Neural cell (in vitro differentiated cells): Measurements from ENCODE around the gene METTL24. TPM values are rescaled to one million over a fixed set of nuclear protein-coding genes. Genes with fewer than 3 reads are reported as not detected.

ENCODE experiments used
- H2AFZ ChIP-seq: fragments of 200-600, 300-800 bp; sonication (generic), shearing (Covaris generic); 2 replicates; pipeline ENCODE4 v1.6.0; 2014; ENCODE audit warnings: low read depth, mild to moderate bottlenecking, antibody characterized with exemption, low read length, moderate library complexity
- H3F3A ChIP-seq: fragments of 200-600 bp; shearing (Covaris generic); 2 replicates; pipeline ENCODE4 v1.6.1; 2016; ENCODE audit warnings: mild to moderate bottlenecking, moderate library complexity, mixed read lengths, antibody characterized with exemption, low read length; ENCODE audit not compliant: insufficient read depth, poor library complexity, severe bottlenecking
- H3K27ac ChIP-seq: fragments of 200-600, 300-800 bp; sonication (generic), shearing (Covaris generic); 2 replicates; pipeline ENCODE4 v1.5.1; 2014; ENCODE audit warnings: mild to moderate bottlenecking, low read length, moderate library complexity
- H3K27me3 ChIP-seq: fragments of 300-800, 200-600 bp; sonication (generic), shearing (Covaris generic); 2 replicates; pipeline ENCODE4 v1.6.0; 2014; ENCODE audit warnings: mild to moderate bottlenecking, low read depth, low read length, moderate library complexity; ENCODE audit not compliant: insufficient read depth
- H3K36me3 ChIP-seq: fragments of 300-800, 200-600 bp; sonication (generic), shearing (Covaris generic); 2 replicates; pipeline ENCODE4 v1.5.1; 2014; ENCODE audit warnings: mild to moderate bottlenecking, antibody characterized with exemption, low read length, moderate library complexity; ENCODE audit not compliant: insufficient read depth
- H3K4me2 ChIP-seq: fragments of 300-800, 200-600 bp; sonication (generic), shearing (Covaris generic); 2 replicates; pipeline ENCODE4 v1.6.0; 2014; ENCODE audit warnings: mild to moderate bottlenecking, low read length
- H3K4me3 ChIP-seq: fragments of 300-800, 200-600 bp; sonication (generic), shearing (Covaris generic); 2 replicates; pipeline ENCODE4 v1.5.1; 2014; ENCODE audit warnings: mild to moderate bottlenecking, low read length, moderate library complexity
- H3K79me2 ChIP-seq: fragments of 200-600 bp; shearing (Covaris generic); replicated peaks from 2 replicates; pipeline ENCODE4 v1.6.0; 2014; ENCODE audit warnings: mild to moderate bottlenecking, low read length, moderate library complexity; ENCODE audit not compliant: insufficient read depth
- H3K9ac ChIP-seq: fragments of 300-800, 200-600 bp; sonication (generic), shearing (Covaris generic); 2 replicates; pipeline ENCODE4 v1.6.1; 2016; ENCODE audit warnings: mild to moderate bottlenecking, low read length, mixed read lengths
- H3K9me2 ChIP-seq: fragments of 200-600 bp; shearing (Covaris generic); 2 replicates; pipeline ENCODE4 v1.6.1; 2016; ENCODE audit warnings: mild to moderate bottlenecking, low read length, mixed read lengths; ENCODE audit not compliant: insufficient read depth
- H3K9me3 ChIP-seq: fragments of 200-600, 300-800 bp; sonication (generic), shearing (Covaris generic); 2 replicates; pipeline ENCODE4 v1.6.1; 2016; ENCODE audit warnings: mild to moderate bottlenecking, mixed run types, low read length, moderate library complexity, mixed read lengths
- H4K20me1 ChIP-seq: fragments of 200-600 bp; shearing (Covaris generic); 2 replicates; pipeline ENCODE4 v1.6.1; 2016; ENCODE audit warnings: mild to moderate bottlenecking, mixed run types; ENCODE audit not compliant: insufficient read depth
- EP300 ChIP-seq: fragments of 450-650 bp; conservative IDR thresholded peaks from 2 replicates; pipeline ENCODE4 v1.6.1; 2014; ENCODE audit warnings: antibody characterized with exemption, mild to moderate bottlenecking, moderate library complexity; ENCODE audit not compliant: poor library complexity, severe bottlenecking
- EZH2 ChIP-seq: fragments of 200-600, 300-800 bp; shearing (Covaris generic), sonication (generic); IDR thresholded peaks from 2 replicates; pipeline ENCODE4 v1.6.1; 2014; ENCODE audit warnings: antibody characterized with exemption, low read length, borderline replicate concordance, mild to moderate bottlenecking; ENCODE audit not compliant: insufficient read depth, poor library complexity, severe bottlenecking
- MXI1 ChIP-seq: fragments of 450-650 bp; conservative IDR thresholded peaks from 2 replicates; pipeline ENCODE4 v1.6.1; 2014; ENCODE audit warnings: antibody characterized with exemption, mild to moderate bottlenecking; ENCODE audit not compliant: poor library complexity, severe bottlenecking
- POLR2AphosphoS5 ChIP-seq: IDR thresholded peaks from 2 replicates; pipeline ENCODE4 v1.6.1; 2012
- RAD21 ChIP-seq: fragments of 450-650 bp; conservative IDR thresholded peaks from 2 replicates; pipeline ENCODE4 v1.6.1; 2014; ENCODE audit warnings: antibody characterized with exemption, mild to moderate bottlenecking, moderate library complexity
- REST ChIP-seq: IDR thresholded peaks from 2 replicates; pipeline ENCODE4 v1.6.1; 2012; ENCODE audit warnings: borderline replicate concordance
- SMC3 ChIP-seq: fragments of 450-650 bp; conservative IDR thresholded peaks from 2 replicates; pipeline ENCODE4 v1.6.1; 2014; ENCODE audit warnings: antibody characterized with exemption, mild to moderate bottlenecking, moderate library complexity; ENCODE audit not compliant: poor library complexity
- TAF1 ChIP-seq: IDR thresholded peaks from 2 replicates; pipeline ENCODE4 v1.6.1; 2012; ENCODE audit warnings: low read depth
- polyA plus RNA-seq: library from polyadenylated mRNA; depleted of rRNA; stranded (reverse); fragments of >200 nt; gene quantifications from 2 replicates; pipeline ENCODE4 v1.2.3, GENCODE V29; 2014
- TF ChIP-seq, protein P1 (sequence below): fragments of 450-650 bp; IDR thresholded peaks from 2 replicates; pipeline ENCODE4 v1.5.1; 2014; ENCODE audit warnings: antibody characterized with exemption, mild to moderate bottlenecking, moderate library complexity; ENCODE audit not compliant: poor library complexity, severe bottlenecking

Gene METTL24
- polyA plus RNA-seq, 1 donor from 2014 or later, result not detected

DNA sequence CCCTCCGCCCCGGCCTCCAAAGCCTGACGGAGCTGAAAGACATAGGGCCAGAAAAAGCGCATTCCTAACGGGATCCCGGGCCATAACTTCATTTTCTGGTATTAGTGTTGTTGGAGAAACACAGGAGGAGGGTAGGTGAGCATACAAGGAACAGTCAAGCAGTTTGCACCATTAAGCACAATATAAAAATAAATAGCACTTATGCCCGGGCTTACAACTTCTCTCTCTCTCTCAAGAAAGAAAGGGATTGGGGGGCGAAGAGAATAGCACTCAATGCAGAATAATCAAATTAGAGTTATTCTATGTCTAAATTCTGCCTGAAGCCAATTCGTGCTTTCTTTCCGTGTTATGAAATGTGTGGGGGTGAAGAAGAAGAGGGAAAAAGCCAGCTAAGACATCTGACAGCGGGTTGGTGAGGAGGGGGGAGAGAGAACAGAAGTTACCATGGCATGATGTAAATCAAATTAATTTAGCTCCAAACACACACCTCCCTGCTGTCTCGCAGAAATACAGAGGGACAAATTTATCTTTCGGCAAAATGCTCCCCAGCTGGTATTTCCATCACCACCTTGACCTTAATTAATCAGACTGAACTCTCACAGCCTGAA lies 508 bp upstream of the METTL24 start:
- no peaks in the 10 kb centered on the region for H3K79me2 ChIP-seq
- H3K4me3 ChIP-seq, result peak overlapping the region; percentile 57
- H3K36me3 ChIP-seq, result no peaks in the 10 kb centered on the region
- H3K9me3 ChIP-seq, result peaks cover 3% of the 10 kb centered on the region
- peak overlapping the region; percentile 29 for H3K9ac ChIP-seq
- no peak overlapping the region for H3K27ac ChIP-seq
- peaks cover 18% of the 10 kb centered on the region for H3K27me3 ChIP-seq
- H2AFZ ChIP-seq, result no peak overlapping the region
- H3K9me2 ChIP-seq, result no peaks in the 10 kb centered on the region
- no peaks in the 10 kb centered on the region for H3F3A ChIP-seq
- TF ChIP-seq RAD21 (no peak), TAF1 (no peak), MXI1 (no peak), EP300 (no peak), SMC3 (no peak)
- no peaks in the 10 kb centered on the region for H4K20me1 ChIP-seq
- H3K4me2 ChIP-seq, result no peak overlapping the region

- peaks cover 18% of the 10 kb centered on the region for H3K27me3 ChIP-seq
- no peaks in the 10 kb centered on the region for H3F3A ChIP-seq
- no peaks in the 10 kb centered on the region for H3K36me3 ChIP-seq
- no peaks in the 10 kb centered on the region for H4K20me1 ChIP-seq
- H3K27ac ChIP-seq, result no peak overlapping the region
- TF ChIP-seq EP300, result no peak
- TF ChIP-seq, protein P1, sequence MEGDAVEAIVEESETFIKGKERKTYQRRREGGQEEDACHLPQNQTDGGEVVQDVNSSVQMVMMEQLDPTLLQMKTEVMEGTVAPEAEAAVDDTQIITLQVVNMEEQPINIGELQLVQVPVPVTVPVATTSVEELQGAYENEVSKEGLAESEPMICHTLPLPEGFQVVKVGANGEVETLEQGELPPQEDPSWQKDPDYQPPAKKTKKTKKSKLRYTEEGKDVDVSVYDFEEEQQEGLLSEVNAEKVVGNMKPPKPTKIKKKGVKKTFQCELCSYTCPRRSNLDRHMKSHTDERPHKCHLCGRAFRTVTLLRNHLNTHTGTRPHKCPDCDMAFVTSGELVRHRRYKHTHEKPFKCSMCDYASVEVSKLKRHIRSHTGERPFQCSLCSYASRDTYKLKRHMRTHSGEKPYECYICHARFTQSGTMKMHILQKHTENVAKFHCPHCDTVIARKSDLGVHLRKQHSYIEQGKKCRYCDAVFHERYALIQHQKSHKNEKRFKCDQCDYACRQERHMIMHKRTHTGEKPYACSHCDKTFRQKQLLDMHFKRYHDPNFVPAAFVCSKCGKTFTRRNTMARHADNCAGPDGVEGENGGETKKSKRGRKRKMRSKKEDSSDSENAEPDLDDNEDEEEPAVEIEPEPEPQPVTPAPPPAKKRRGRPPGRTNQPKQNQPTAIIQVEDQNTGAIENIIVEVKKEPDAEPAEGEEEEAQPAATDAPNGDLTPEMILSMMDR, result no peak
- no peak for TF ChIP-seq RAD21
- TF ChIP-seq MXI1, result no peak
- no peak for TF ChIP-seq EZH2
- no peak for TF ChIP-seq SMC3
- TF ChIP-seq REST, result no peak
- no peak for TF ChIP-seq POLR2AphosphoS5
- TF ChIP-seq TAF1, result no peak
- no peaks in the 10 kb centered on the region for H3K9me2 ChIP-seq
- no peak overlapping the region for H3K4me2 ChIP-seq
- no peaks in the 10 kb centered on the region for H3K79me2 ChIP-seq
- no peak overlapping the region for H3K9ac ChIP-seq
- H3K9me3 ChIP-seq, result no peaks in the 10 kb centered on the region
- peak overlapping the region; percentile 52 for H3K4me3 ChIP-seq
- H2AFZ ChIP-seq, result no peak overlapping the region
These were observed 868 bp downstream of the METTL24 start for GRCh38 chr6:110357298-110357663.
